BJ (cell line): ENCODE data around the gene TAS2R60. TPM values are rescaled to one million over a fixed set of nuclear protein-coding genes. Genes with fewer than 3 reads are reported as not detected.
"Not testable (repeated sequence)": the region's sequence is repeated elsewhere in the genome, so short reads cannot be mapped to it uniquely, and the experiment has no call there.

Experiments
- CTCF ChIA-PET: fragments of 350-600 bp; formaldehyde crosslinking; extraction: SDS; loops from one replicate; lab custom pipeline; 2021; ENCODE audit warnings: antibody characterized with exemption, inconsistent platforms; lab: Yijun Ruan, JAX
- POLR2A ChIA-PET: fragments of 300-600 bp; sonication (Branson Sonifier 250); formaldehyde crosslinking; extraction: SDS; loops from one replicate; lab custom pipeline; 2021; ENCODE audit warnings: antibody characterized with exemption; lab: Charles Lee
- DNase-seq: peaks from one replicate; pipeline ENCODE4 v3.0.0-alpha.2; 2011; ENCODE audit warnings: low read depth
- H3K27me3 ChIP-seq: 2 replicates; pipeline ENCODE4 v1.6.0; 2011; ENCODE audit warnings: low read length; ENCODE audit not compliant: control insufficient read depth, insufficient read depth
- H3K36me3 ChIP-seq: 2 replicates; pipeline ENCODE4 v1.5.1; 2011; ENCODE audit warnings: low read length; ENCODE audit not compliant: control insufficient read depth, insufficient read depth
- H3K4me3 ChIP-seq: 2 replicates; pipeline ENCODE4 v1.5.1; 2011; ENCODE audit warnings: low read depth, mild to moderate bottlenecking, control low read depth, low read length
- CTCF ChIP-seq: IDR thresholded peaks from 2 replicates; pipeline ENCODE4 v1.5.1; 2011; ENCODE audit warnings: low read depth, mild to moderate bottlenecking, control low read depth, inconsistent platforms, low read length, moderate library complexity; ENCODE audit not compliant: insufficient read depth
- polyA plus RNA-seq: library from polyadenylated mRNA; depleted of rRNA; stranded (reverse); fragments of >200 nt; gene quantifications from 2 replicates; pipeline ENCODE4 v1.2.3, GENCODE V29; 2011

TAS2R60 gene
- polyA plus RNA-seq, 1 experiment: not detected

- CTCF ChIA-PET: interaction anchor here (0.9 to 4.1 kb wide), 12 partner anchors 9 to 198 kb away, joined by 3 to 36 read pairs (median 6); no protein-coding TSS in a partner anchor
- TF ChIP-seq CTCF: no peak
- Histone ChIP-seq H3K4me3 (no peak overlapping the region), H3K36me3 (no peaks in the 10 kb centered on the region), H3K27me3 (no peaks in the 10 kb centered on the region)
- DNase-seq: no peak
- POLR2A ChIA-PET: no interaction called here
These were observed 25.4 kb upstream of the TAS2R60 start for GRCh38 chr7:143417734-143418383.

GRCh38 chr7:143418681-143419458 is 24.4 kb upstream of the TAS2R60 start:
- Histone ChIP-seq H3K27me3 (no peaks in the 10 kb centered on the region), H3K36me3 (no peaks in the 10 kb centered on the region), H3K4me3 (no peak overlapping the region)
- no peak for DNase-seq
- no peak for TF ChIP-seq CTCF
- POLR2A ChIA-PET: no interaction called here
- CTCF ChIA-PET: interaction anchor here (0.9 to 3.9 kb wide), 4 partner anchors 10 to 178 kb away, joined by 3 to 28 read pairs (median 6); no protein-coding TSS in a partner anchor

- no peak for DNase-seq
- ChIA-PET CTCF (no interaction called here), POLR2A (no interaction called here)
- Histone ChIP-seq H3K27me3 (no peaks in the 10 kb centered on the region), H3K4me3 (no peak overlapping the region), H3K36me3 (no peaks in the 10 kb centered on the region)
- no peak for TF ChIP-seq CTCF
These were observed 23.4 kb upstream of the TAS2R60 start for GRCh38 chr7:143419880-143420279.

- DNase-seq, H3K36me3 ChIP-seq, CTCF ChIA-PET, H3K27me3 ChIP-seq, H3K4me3 ChIP-seq, POLR2A ChIA-PET: not testable (repeated sequence)
These were observed 22.6 kb upstream of the TAS2R60 start for GRCh38 chr7:143420624-143421023.

GRCh38 chr7:143422033-143422432 is 21.2 kb upstream of the TAS2R60 start:
- CTCF ChIA-PET: interaction anchor here (0.6 to 1.7 kb wide), 2 partner anchors 182 to 183 kb away, joined by 3 to 6 read pairs; no protein-coding TSS in a partner anchor
- Histone ChIP-seq H3K36me3 (no peaks in the 10 kb centered on the region), H3K27me3 (no peaks in the 10 kb centered on the region), H3K4me3 (no peak overlapping the region)
- no peak for DNase-seq
- no peak for TF ChIP-seq CTCF
- POLR2A ChIA-PET: no interaction called here

- CTCF ChIA-PET: interaction anchor here (0.6 to 1.4 kb wide), 2 partner anchors 9 to 78 kb away, joined by 3 read pairs; no protein-coding TSS in a partner anchor
- not testable (repeated sequence) for H3K36me3 ChIP-seq, H3K4me3 ChIP-seq, DNase-seq, H3K27me3 ChIP-seq
- POLR2A ChIA-PET: interaction anchor here (0.7 kb wide), 1 partner anchor 63 kb away, joined by 4 read pairs; no protein-coding TSS in a partner anchor
These were observed 18.8 kb upstream of the TAS2R60 start for GRCh38 chr7:143424476-143424875.
